ENCODE results near the gene NFAT5. TPM values are rescaled to one million over a fixed set of nuclear protein-coding genes. Genes with fewer than 3 reads are reported as not detected.

NFAT5 gene
- total and polyA plus RNA-seq, 4 donors: 5.2 to 111 (median 22.5) TPM

GRCh38 chr16:69595127-69596036 is 29.6 kb downstream of the NFAT5 start:
- no peaks in the 10 kb centered on the region for H3K9me3 ChIP-seq (ENCODE audit: control insufficient read depth in 4 of 4, insufficient read depth in 3 of 4, low read length in 3 of 4)
- H3K4me1 ChIP-seq (ENCODE audit: control insufficient read depth in 5 of 5, insufficient read depth in 5 of 5, low read length in 5 of 5): peaks cover 0 to 14% (median 0%) of the 10 kb centered on the region in 5 donors
- no peak overlapping the region for H3K4me3 ChIP-seq
- no peak overlapping the region for H3K9ac ChIP-seq (ENCODE audit: insufficient read depth in 1 of 2, low read length in 2 of 2)
- H3K36me3 ChIP-seq (ENCODE audit: control insufficient read depth in 4 of 4, insufficient read depth in 4 of 4, low read length in 4 of 4): peaks cover 0 to 5% (median 0%) of the 10 kb centered on the region in 4 donors
- H3K27ac ChIP-seq (ENCODE audit: low read depth in 1 of 2, low read length in 1 of 2): no peak overlapping the region
- 85 to 93% methylated on average over 8 of the region's 8 CpGs for WGBS, 2 donors
- ATAC-seq (ENCODE audit: insufficient read depth, low FRiP score) (no peak), DNase-seq (no peak)
- no peak for TF ChIP-seq CTCF (IDR thresholded peaks at IDR 0.05; ENCODE audit: control extremely low read depth, extremely low read depth)
- H3K27me3 ChIP-seq (ENCODE audit: control insufficient read depth in 3 of 3, insufficient read depth in 3 of 3, low read length in 2 of 3): no peaks in the 10 kb centered on the region

GRCh38 chr16:69596801-69597200 is 31.0 kb downstream of the NFAT5 start:
- Histone ChIP-seq H3K4me3 (no peak overlapping the region), H3K9me3 (ENCODE audit: control insufficient read depth in 4 of 4, insufficient read depth in 3 of 4, low read length in 3 of 4) (no peaks in the 10 kb centered on the region), H3K4me1 (ENCODE audit: control insufficient read depth in 5 of 5, insufficient read depth in 5 of 5, low read length in 5 of 5) (peaks cover 0 to 11% (median 0%) of the 10 kb centered on the region in 5 donors), H3K27me3 (ENCODE audit: control insufficient read depth in 3 of 3, insufficient read depth in 3 of 3, low read length in 2 of 3) (no peaks in the 10 kb centered on the region), H3K9ac (ENCODE audit: insufficient read depth in 1 of 2, low read length in 2 of 2) (no peak overlapping the region), H3K27ac (ENCODE audit: low read depth in 1 of 2, low read length in 1 of 2) (no peak overlapping the region), H3K36me3 (ENCODE audit: control insufficient read depth in 4 of 4, insufficient read depth in 4 of 4, low read length in 4 of 4) (peaks cover 0 to 5% (median 0%) of the 10 kb centered on the region in 4 donors)
- no peak for ATAC-seq (ENCODE audit: insufficient read depth, low FRiP score)
- DNase-seq: no peak
- no peak for TF ChIP-seq CTCF (IDR thresholded peaks at IDR 0.05; ENCODE audit: control extremely low read depth, extremely low read depth)

- DNase-seq (no peak), ATAC-seq (ENCODE audit: insufficient read depth, low FRiP score) (no peak)
- Histone ChIP-seq H3K4me3 (no peak overlapping the region), H3K27me3 (ENCODE audit: control insufficient read depth in 3 of 3, insufficient read depth in 3 of 3, low read length in 2 of 3) (no peaks in the 10 kb centered on the region), H3K9me3 (ENCODE audit: control insufficient read depth in 4 of 4, insufficient read depth in 3 of 4, low read length in 3 of 4) (no peaks in the 10 kb centered on the region), H3K36me3 (ENCODE audit: control insufficient read depth in 4 of 4, insufficient read depth in 4 of 4, low read length in 4 of 4) (peaks cover 0 to 5% (median 0%) of the 10 kb centered on the region in 4 donors), H3K4me1 (ENCODE audit: control insufficient read depth in 5 of 5, insufficient read depth in 5 of 5, low read length in 5 of 5) (peaks cover 0 to 11% (median 0%) of the 10 kb centered on the region in 5 donors), H3K9ac (ENCODE audit: insufficient read depth in 1 of 2, low read length in 2 of 2) (no peak overlapping the region), H3K27ac (ENCODE audit: low read depth in 1 of 2, low read length in 1 of 2) (no peak overlapping the region)
- 90 to 95% methylated on average over 5 of the region's 5 CpGs for WGBS, 2 donors
- TF ChIP-seq CTCF (IDR thresholded peaks at IDR 0.05; ENCODE audit: control extremely low read depth, extremely low read depth): no peak
Measured at GRCh38 chr16:69598045-69598444, 32.3 kb downstream of the NFAT5 start.

Data from lung (tissue), 12 donors.